NCI-H2227 treated with DMSO at 0.1 percent for 48 hours (cell line): Measurements from ENCODE around the gene C1orf21.
A peak's percentile ranks its signal among the peaks of the same experiment; 100 is the strongest.

Experiments used
- DNase-seq: peaks from one replicate; lab custom pipeline; 2025; lab: John Stamatoyannopoulos, UW

C1orf21 gene

GRCh38 chr1:184416481-184416880 is 29.7 kb downstream of the C1orf21 start:
- no peak for DNase-seq

DNA sequence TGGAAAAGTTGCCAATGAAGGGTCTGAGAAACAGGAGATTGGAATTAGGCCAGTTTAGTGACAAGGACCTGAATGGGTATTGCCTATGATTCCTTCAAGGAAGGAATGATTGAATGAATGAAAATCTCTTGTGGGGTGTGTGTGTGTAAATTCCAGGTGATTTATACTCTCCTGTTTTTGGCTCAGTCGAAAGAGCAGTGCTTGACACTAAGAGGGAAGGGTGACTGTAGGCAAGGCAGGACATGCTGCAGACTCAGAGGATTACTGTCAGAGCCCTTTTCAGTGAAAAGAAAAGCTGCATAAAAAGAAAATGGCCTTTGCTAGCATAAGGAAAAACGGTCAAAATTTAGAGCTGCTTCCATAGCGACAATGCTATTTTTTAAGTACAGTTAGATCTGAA is 30.1 kb downstream of the C1orf21 start:
- DNase-seq, result no peak

- DNase-seq, result no peak
Measured at GRCh38 chr1:184417916-184418315, 31.1 kb downstream of the C1orf21 start.

DNA sequence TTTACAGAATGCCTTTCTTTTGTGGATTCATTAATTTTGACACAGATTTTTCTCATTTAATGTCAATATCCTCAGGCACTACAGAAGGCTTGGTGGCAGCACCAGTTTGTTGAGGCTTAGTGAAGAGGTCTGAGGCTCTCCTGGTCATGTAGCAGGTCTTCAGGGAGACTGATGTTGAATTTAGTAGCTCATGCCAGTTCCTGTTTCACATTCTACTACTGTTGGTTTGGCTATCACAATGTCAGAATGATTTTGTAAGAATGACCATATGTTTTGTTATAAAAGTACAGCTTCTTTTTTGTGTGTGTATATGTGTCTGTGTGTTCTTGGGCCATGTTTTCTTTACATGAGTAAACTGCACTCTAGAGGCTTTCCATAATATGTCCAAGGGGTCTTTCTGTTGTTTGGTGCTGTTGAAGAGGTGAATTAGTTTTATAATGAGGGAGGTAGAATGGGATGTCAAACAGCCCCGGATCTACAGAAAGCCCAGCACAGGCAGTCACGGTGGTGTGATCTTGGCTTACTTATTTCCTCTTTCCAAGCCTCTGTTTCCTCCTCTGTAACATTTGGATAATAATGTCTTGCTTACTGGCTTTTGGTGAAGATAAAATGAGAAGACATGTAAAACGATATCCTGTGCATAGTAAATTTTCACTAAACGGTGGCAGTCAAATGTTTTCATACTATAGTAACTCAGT is 32.0 kb downstream of the C1orf21 start:
- no peak for DNase-seq

GRCh38 chr1:184419350-184420161 is 32.7 kb downstream of the C1orf21 start:
- no peak for DNase-seq

DNA sequence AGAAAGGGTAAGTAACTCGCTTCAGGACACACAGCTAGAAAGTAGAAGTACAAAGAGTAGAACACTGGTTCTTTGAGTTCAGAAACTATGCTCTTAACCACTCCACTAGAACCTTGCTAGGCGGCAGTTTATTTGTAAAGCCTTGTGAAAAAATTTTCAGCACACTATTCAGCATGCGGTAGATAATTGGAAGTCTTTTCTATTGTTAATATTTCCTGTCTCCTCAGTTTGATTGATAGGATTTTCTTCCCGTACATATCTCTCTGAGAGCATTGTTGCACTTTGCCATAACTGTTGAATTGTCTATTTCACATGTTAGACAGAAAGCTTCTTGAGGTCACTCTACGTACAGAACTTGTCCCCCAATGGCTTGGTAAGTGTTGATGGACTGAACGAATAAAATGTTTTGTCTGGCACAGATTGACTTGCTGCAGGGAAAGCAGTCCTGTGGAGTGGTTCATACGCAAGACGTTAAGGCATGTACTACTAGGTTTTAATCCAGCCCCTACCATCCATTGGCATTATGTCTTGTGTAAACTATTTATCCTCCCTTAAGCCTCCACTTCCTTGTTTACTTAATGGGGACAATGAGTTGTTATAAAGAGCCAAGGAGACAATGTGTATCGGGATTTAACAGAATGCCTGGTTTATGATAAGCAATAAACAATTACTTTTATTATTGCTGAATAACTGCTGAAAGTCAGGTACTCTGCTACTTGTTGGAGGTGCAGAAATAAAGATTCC is 35.8 kb downstream of the C1orf21 start:
- no peak for DNase-seq

DNA sequence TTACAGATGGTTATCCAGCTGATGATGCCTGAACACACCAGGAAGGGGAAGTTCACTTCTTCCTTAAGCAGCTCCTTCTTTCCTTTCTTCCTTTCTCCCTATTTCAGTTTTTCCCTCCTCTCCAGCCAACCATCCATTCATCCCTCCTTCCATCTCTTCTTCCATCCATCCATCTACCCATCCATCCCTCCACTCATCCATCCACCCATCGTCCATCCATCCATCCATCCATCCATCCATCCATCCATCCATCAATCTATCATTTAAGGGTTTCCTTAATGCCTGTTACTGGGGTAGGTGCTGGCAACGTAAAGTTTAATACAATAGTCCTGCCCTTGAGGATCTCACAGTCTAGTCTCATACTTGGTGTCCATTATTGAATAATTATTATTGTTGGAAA is 36.8 kb downstream of the C1orf21 start:
- DNase-seq, result no peak

GRCh38 chr1:184424157-184424556 is 37.3 kb downstream of the C1orf21 start:
- DNase-seq, result no peak

DNA sequence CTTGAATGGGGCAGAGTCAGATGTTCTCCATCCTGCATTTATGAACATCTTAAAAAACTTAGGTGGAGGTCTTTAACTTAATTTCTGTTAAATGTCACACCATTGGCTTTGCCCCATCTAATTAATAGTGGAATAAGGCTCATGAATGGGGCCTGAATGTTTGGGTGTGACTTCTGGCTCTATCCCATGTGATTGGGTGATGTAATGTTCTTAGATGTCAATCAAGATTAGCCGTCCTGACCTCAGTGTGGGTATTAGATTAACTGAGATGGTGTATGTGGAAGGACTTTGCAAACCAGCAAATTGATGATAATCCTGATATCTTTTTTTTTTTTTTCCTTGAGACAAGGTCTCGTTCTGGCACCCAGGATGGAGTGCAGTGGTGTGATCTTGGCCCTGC is 38.1 kb downstream of the C1orf21 start:
- DNase-seq, result no peak

DNA sequence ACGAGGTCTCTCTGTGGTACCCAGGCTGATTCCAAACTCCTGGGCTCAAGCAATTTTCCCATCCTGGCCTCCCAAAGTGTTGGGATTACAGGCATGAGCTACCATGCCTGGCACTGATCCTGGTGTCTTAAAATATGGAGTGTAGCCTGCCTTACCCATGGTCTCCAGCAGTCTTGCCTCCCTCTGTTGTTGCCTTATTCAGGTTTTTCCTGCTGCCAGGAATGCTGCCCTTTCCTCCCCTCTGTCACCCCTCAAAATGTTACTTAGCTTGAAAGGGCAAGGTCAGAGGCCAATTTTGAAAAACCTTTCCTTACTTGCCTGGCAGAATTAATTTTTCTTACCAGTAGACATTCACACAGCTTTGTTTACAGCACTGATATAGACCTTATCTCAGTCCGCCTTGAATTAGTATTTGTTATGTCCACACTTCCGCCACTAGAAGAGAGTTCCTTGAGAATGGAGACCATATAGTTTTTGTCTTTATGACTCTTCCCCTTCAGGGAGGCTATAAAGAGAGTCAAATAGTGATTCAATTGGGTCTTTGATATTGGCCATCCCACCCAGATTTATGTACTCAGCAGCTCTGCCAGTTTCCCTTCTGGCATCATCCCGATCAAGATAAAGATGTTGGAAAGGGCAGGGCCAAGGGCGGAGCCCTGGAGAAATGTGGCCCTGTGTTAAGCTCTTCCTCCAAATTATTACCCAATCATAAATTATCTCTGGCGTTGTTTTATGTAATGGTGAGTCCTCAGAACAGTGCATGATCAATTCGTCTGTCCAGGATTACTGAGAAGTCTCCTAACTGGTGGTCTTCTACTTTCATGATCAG is 38.8 kb downstream of the C1orf21 start:
- DNase-seq, result no peak

GRCh38 chr1:184426278-184426674 is 39.4 kb downstream of the C1orf21 start:
- DNase-seq, result no peak

DNA sequence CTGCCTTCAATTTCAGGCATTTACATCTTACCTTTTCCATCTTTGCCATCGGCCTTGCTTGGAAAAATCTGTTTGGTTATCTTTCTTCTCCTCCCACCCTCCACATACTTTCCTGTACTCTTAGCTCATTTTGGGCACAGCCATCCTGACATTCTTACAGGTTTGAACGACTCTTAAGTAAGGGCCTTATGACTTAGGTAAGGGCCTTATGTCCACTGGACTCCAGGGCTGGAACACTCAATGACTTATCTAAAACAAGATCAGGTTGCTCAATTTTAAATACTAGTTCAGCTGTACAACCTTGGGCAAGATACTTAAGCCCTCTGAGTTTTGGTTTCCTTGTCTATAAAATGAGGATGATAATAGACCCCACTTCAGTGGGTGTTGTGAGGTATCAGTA is 40.9 kb downstream of the C1orf21 start:
- no peak for DNase-seq

DNA sequence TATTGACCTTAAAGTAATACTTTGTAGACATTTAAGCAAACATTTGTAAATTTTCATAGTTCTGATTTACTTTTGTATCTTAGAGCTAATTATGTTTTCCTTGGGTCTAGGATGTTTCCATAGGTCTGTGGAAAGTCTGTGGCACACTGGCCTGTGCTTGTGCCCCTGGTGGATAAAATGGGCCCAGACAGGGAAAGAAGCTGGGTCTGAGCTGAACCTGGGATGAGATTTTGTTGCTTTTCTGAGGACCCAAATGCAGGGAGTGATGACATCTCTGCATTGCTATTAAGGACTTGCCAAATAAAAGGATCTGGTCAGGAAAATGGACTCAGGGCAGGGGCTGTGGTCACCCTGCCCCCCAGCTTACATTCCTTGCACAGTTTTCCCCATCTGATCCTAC is 41.8 kb downstream of the C1orf21 start:
- no peak for DNase-seq

DNA sequence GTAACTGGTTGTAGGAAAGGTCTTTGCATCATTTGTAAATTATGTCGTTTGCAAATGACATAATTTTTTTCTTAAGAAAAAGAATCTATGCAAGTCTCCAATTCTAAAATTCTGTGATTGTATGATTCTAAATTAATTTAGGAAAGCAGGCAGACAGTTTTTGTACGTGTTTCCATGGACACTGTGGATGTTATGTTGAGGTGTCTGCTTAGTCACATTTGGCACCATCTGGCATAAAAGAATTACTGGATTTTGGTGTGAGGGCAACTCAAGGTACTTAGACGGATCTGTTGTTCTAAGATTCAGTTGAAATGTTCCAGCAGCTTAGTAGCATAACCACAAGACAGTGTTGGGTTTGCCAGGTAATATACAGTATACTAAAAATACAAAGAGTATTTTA is 42.5 kb downstream of the C1orf21 start:
- no peak for DNase-seq

- DNase-seq, result peak; percentile 20
Measured at GRCh38 chr1:184433956-184434502, 47.2 kb downstream of the C1orf21 start.

DNA sequence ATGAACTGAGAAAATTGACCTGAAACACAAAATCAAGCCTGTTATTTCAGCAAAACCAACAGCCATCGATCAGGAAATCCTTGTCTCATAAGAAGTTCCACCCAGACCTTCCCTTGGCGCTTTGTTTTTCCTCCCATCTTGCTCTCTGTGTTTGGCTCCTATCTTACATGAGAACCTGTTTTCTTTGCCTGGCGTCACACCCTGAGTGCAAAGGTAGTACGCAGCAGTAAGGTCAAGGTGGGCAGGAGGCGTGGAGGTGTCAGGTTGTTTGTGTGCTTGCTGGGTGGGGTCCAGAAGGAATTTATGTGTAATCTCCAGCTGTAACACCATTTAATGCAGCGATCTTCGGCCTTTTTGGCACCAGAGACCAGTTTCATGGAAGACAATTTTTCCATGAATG is 50.5 kb downstream of the C1orf21 start:
- no peak for DNase-seq

- DNase-seq, result no peak
Measured at GRCh38 chr1:184438363-184438762, 51.5 kb downstream of the C1orf21 start.

DNA sequence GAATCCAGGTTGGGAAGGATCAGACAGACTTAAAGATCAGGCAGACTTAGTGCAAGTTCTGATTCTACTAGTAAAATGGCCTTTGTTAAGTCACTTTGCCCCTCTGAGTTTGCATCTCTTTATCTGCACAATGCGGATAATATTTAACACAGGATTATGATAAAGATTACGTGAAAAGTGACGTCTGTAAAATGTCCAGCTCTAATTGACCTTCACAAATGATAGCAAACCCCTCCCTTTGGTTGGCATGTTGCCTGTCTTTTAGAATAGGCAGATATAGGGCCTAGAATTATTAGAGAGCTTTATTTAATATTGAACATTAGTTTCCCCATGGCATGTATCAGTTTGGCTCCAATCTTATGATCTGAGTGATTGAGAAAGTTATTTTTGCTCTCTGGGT is 55.4 kb downstream of the C1orf21 start:
- DNase-seq, result no peak

- no peak for DNase-seq
Measured at GRCh38 chr1:184443201-184443600, 56.4 kb downstream of the C1orf21 start.

- no peak for DNase-seq
Measured at GRCh38 chr1:184443624-184444023, 56.8 kb downstream of the C1orf21 start.

DNA sequence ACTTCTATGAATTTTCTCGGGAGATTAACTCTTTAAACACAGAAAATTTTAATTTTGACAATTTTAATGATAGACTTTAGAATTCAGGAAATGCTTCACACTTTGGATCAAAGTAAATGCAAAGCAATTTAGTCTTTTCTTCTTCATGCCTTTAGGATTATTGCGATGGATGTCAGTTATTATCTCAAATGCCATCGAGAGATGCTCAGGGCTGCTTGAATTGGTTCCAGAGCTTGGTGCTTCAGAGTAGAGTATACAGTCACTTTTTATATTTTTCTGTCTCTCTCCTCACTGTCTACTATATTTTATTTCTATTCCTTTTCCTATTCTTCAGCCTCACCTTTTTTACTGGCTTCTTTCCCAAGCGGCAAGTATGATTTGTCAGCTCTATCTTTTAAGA is 59.2 kb downstream of the C1orf21 start:
- DNase-seq, result no peak
